SU-DHL-6 (cell line): Measurements from ENCODE around the gene MTOR.

ENCODE experiments used
- H2AFZ ChIP-seq: fragments of 200-600 bp; sonication (generic); 2 replicates; pipeline ENCODE4 v1.6.1; 2014; ENCODE audit warnings: low read depth, mild to moderate bottlenecking, moderate library complexity, mixed read lengths, antibody characterized with exemption, low read length; ENCODE audit not compliant: severe bottlenecking
- H3F3A ChIP-seq: fragments of 200-600 bp; shearing (Covaris generic); 2 replicates; pipeline ENCODE4 v1.6.0; 2016; ENCODE audit warnings: antibody characterized with exemption, mild to moderate bottlenecking; ENCODE audit not compliant: insufficient read depth
- H3K27ac ChIP-seq: fragments of 200-600 bp; sonication (generic); 2 replicates; pipeline ENCODE4 v1.5.1; 2016; ENCODE audit warnings: low read depth, mild to moderate bottlenecking, low read length, moderate library complexity, mixed read lengths
- H3K27me3 ChIP-seq: fragments of 200-600 bp; sonication (generic), shearing (Covaris generic); 2 replicates; pipeline ENCODE4 v1.6.0; 2014; ENCODE audit warnings: mild to moderate bottlenecking, low read length
- H3K36me3 ChIP-seq: fragments of 200-600 bp; sonication (generic); 2 replicates; pipeline ENCODE4 v1.6.1; 2014; ENCODE audit warnings: mild to moderate bottlenecking, low read length, mixed read lengths
- H3K4me2 ChIP-seq: fragments of 300-600, 200-600 bp; shearing (Covaris generic), sonication (generic); 2 replicates; pipeline ENCODE4 v1.6.0; 2014; ENCODE audit warnings: low read length, low read depth, mild to moderate bottlenecking; ENCODE audit not compliant: poor library complexity, severe bottlenecking
- H3K4me3 ChIP-seq: fragments of 200-600 bp; sonication (generic); 2 replicates; pipeline ENCODE4 v1.5.1; 2014; ENCODE audit warnings: antibody characterized with exemption, low read length, mild to moderate bottlenecking, mixed read lengths; ENCODE audit not compliant: insufficient read depth, poor library complexity, severe bottlenecking
- H3K79me2 ChIP-seq: fragments of 200-600 bp; sonication (generic); 2 replicates; pipeline ENCODE4 v1.6.1; 2014; ENCODE audit warnings: mild to moderate bottlenecking, low read length, moderate library complexity; ENCODE audit not compliant: insufficient read depth
- H3K9ac ChIP-seq: fragments of 200-600 bp; sonication (generic); 2 replicates; pipeline ENCODE4 v1.7.0; 2014; ENCODE audit warnings: mild to moderate bottlenecking, low read length
- H3K9me2 ChIP-seq: fragments of 200-600 bp; sonication (generic); replicated peaks from 2 replicates; pipeline ENCODE4 v1.6.1; 2014; ENCODE audit warnings: low read length; ENCODE audit not compliant: insufficient read depth
- H3K9me3 ChIP-seq: fragments of 200-600 bp; sonication (generic); 2 replicates; pipeline ENCODE4 v1.6.1; 2014; ENCODE audit warnings: low read length, mixed read lengths; ENCODE audit not compliant: insufficient read depth
- H4K20me1 ChIP-seq: fragments of 200-600 bp; sonication (generic); 2 replicates; pipeline ENCODE4 v1.6.1; 2014; ENCODE audit warnings: low read depth, mild to moderate bottlenecking, antibody characterized with exemption, low read length, moderate library complexity, mixed read lengths
- CTCF ChIP-seq: fragments of 200-600 bp; sonication (generic); IDR thresholded peaks from one replicate; pipeline ENCODE4 v1.5.1; 2017; ENCODE audit warnings: antibody characterized with exemption, mild to moderate bottlenecking, low read length, moderate library complexity; ENCODE audit not compliant: insufficient read depth, poor library complexity, severe bottlenecking
- EZH2phosphoT487 ChIP-seq: fragments of 200-600 bp; sonication (generic), shearing (Covaris generic); conservative IDR thresholded peaks from 2 replicates; pipeline ENCODE4 v1.6.1; 2018; ENCODE audit warnings: mild to moderate bottlenecking, antibody characterized with exemption, low read length, moderate library complexity, mixed read lengths

Gene MTOR

GRCh38 chr1:11266268-11267074 is 4.1 kb upstream of the MTOR start:
- H3K27me3 ChIP-seq, result no peaks in the 10 kb centered on the region
- H3K9me2 ChIP-seq, result no peaks in the 10 kb centered on the region
- H3K79me2 ChIP-seq, result peaks cover 9% of the 10 kb centered on the region
- no peak overlapping the region for H3K27ac ChIP-seq
- H2AFZ ChIP-seq, result no peak overlapping the region
- H3K9ac ChIP-seq, result no peak overlapping the region
- TF ChIP-seq EZH2phosphoT487, result no peak
- TF ChIP-seq CTCF, result no peak
- H3K9me3 ChIP-seq, result no peaks in the 10 kb centered on the region
- no peaks in the 10 kb centered on the region for H3K36me3 ChIP-seq
- no peak overlapping the region for H3K4me3 ChIP-seq
- H3F3A ChIP-seq, result peaks cover 3% of the 10 kb centered on the region; the same call in 1 of the 2 replicates
- H3K4me2 ChIP-seq, result no peak overlapping the region
- H4K20me1 ChIP-seq, result no peaks in the 10 kb centered on the region

- Histone ChIP-seq H3K9ac (no peak overlapping the region), H3F3A (no peaks in the 10 kb centered on the region; the same call in 1 of the 2 replicates), H3K9me2 (no peaks in the 10 kb centered on the region), H2AFZ (no peak overlapping the region), H3K4me2 (no peak overlapping the region), H4K20me1 (no peaks in the 10 kb centered on the region), H3K79me2 (peaks cover 12% of the 10 kb centered on the region), H3K27me3 (no peaks in the 10 kb centered on the region), H3K4me3 (no peak overlapping the region), H3K36me3 (peaks cover 18% of the 10 kb centered on the region), H3K9me3 (no peaks in the 10 kb centered on the region), H3K27ac (no peak overlapping the region)
- no peak for TF ChIP-seq EZH2phosphoT487
Measured at GRCh38 chr1:11256299-11256698, 6.1 kb downstream of the MTOR start.

GRCh38 chr1:11253226-11253625 is 9.1 kb downstream of the MTOR start:
- no peaks in the 10 kb centered on the region for H4K20me1 ChIP-seq
- H2AFZ ChIP-seq, result no peak overlapping the region
- H3K9me2 ChIP-seq, result no peaks in the 10 kb centered on the region
- no peak overlapping the region for H3K27ac ChIP-seq
- no peak overlapping the region for H3K9ac ChIP-seq
- no peaks in the 10 kb centered on the region for H3F3A ChIP-seq
- no peak for TF ChIP-seq CTCF
- no peak for TF ChIP-seq EZH2phosphoT487
- H3K4me3 ChIP-seq, result no peak overlapping the region
- no peaks in the 10 kb centered on the region for H3K9me3 ChIP-seq
- no peaks in the 10 kb centered on the region for H3K27me3 ChIP-seq
- H3K79me2 ChIP-seq, result no peaks in the 10 kb centered on the region
- H3K36me3 ChIP-seq, result peaks cover 13% of the 10 kb centered on the region
- H3K4me2 ChIP-seq, result no peak overlapping the region

GRCh38 chr1:11252538-11252937 is 9.8 kb downstream of the MTOR start:
- Histone ChIP-seq H3K9me2 (no peaks in the 10 kb centered on the region), H4K20me1 (no peaks in the 10 kb centered on the region), H3K36me3 (peaks cover 13% of the 10 kb centered on the region), H3K9me3 (no peaks in the 10 kb centered on the region), H2AFZ (no peak overlapping the region), H3F3A (no peaks in the 10 kb centered on the region), H3K9ac (no peak overlapping the region), H3K4me2 (no peak overlapping the region), H3K4me3 (no peak overlapping the region), H3K79me2 (no peaks in the 10 kb centered on the region), H3K27me3 (no peaks in the 10 kb centered on the region), H3K27ac (no peak overlapping the region)
- TF ChIP-seq CTCF (no peak), EZH2phosphoT487 (no peak)
